HG02943 (cell line): ENCODE data around the gene IGFN1.

Experiments used
- ATAC-seq: cut with Tn5 transposase; IDR thresholded peaks from one replicate; pipeline ENCODE4 v1.9.1; 2021; ENCODE audit warnings: mild to moderate bottlenecking, low read depth, moderate library complexity; ENCODE audit not compliant: unreplicated experiment

Gene IGFN1

DNA sequence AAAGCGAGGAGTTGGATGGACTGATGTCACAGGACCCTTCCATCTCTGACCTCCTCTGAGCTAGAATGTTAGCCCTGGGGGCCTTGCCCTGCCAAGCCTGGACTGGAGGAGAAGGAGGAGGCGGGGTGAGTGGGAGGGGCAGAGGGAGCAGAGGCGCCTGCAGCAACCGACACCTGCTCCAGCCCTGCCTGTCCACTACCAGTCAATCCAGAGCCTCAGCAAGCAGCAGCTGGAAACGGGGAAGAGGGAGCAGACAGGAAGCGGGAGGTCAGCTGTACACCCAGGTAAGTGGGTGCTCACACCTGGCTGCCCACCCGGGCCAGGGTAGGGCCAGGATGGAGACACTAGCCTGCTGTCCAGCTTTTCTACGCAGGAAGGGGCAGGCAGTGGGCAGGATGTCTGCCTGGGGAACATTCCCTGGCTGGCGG, at the start of gene IGFN1:
TSS of gene IGFN1 (plus strand) at position 201 of the 428 bp plus-strand sequence. CDS start 2,470 bp downstream, outside the sequence.
- ATAC-seq = no peak

DNA sequence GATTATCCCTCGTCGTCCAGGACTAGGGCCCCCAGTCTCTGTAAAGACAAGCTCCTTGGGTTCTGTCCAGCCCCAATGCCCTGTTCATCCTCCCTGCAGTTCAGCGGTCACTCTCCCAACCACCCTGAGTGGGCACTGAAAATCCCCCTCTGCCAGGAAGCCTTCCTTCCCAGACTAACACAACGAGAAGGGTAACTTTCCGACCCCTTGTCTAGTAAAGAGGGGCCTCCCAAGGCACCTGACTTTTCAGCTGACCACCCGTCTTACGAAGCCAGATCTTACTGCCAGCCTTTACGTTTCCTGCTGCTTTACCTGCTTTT, 49.7 kb upstream of the IGFN1 start:
- no peak for ATAC-seq

DNA sequence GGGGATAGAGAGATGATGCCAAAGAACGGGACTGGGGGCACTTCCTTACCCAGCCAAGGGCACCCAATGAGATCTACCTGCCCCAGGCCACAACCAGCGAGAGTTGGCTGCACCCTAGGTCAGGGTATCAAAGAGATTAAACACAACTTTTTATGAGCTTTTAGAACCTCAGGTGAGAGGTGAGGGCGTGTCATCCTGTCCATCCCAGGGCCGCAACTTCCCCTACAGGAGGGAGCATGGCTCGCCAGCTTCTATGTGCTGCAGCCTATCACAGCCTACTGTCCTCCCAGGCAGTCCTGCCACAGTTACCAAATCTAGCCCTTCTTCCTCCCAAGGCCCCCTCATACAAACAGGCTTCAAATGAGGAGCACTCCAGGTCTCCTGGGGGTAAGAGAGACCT, 49.2 kb upstream of the IGFN1 start:
- ATAC-seq = no peak

DNA sequence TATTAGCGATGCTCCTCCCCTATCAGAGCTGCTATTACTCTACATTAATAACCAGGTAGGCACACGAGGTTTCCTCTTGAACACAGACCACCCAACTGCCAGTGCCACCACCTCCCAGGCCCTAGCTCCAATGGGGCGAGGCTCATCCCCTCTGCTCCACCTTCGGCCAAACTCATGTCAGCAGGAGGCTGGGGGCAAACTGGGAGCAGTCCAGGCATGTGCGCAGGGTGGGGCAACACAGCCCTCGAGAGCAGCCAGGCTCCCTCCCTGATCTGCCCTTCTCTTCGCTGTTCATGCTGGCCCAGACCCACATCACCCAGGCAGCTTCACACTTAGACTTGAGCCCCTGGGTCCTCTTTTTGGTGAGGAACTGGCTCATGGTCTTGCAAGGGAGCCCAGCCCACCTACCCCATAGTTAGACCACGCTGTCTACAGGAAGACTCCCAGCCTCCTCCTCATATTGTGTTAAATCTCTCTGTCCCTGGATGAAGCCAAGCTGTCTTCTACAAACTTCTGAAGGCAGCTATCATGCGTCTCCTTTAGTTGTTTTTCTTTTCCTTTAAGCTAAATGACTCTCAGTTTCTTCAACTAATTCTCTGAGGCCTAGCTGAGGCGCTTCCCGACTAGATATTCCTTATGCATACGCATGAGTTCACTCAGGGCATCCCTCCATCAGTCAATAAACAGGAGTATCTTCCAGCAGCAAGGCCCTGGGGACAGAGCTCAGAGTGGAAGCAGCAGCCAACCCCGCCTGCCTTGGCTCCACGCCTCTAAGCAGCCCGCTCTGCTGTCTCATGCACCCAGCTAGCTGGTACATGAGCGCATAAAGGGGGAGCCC, 48.4 kb upstream of the IGFN1 start:
- no peak for ATAC-seq

DNA sequence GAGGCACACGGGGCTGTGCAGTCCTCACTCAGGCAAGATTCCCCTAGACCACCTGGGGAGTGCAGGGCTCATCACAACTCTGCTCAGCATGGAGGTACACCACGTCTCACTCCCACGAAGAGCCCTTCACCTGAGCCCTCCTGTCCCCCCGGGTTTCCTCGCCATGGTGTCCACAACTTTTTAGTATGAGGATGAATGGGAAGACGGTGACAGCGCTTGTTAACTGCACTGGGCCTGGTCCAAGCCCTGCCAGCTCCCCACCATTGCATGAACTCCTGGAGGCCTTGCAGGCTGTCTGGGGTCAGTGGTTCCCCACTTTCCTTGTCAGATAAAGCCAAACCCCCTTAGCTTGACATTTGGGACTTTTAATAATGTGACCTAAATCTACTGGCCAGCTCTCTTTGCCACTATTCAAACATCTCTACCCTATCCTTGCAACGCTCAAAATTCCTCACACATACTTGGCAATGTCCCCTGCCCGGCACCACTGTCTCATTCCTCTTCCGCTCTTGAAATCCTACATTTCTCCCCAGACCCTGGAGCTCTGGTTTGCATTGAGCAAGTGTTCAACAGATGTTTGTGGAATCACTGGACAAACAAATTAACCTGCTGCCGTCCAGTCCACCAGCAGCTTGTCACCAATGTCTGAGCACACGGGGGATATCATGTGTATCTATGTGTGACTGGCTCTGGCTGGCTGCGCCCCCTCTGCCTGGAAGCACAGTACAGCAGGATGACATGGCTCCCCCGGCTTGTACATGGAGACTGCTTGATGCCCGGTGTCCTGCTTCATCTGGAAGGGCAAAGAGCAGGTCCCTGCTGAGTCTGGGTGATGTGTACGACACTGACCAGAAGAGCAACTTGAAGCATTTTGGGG, 47.5 kb upstream of the IGFN1 start:
- ATAC-seq = no peak

DNA sequence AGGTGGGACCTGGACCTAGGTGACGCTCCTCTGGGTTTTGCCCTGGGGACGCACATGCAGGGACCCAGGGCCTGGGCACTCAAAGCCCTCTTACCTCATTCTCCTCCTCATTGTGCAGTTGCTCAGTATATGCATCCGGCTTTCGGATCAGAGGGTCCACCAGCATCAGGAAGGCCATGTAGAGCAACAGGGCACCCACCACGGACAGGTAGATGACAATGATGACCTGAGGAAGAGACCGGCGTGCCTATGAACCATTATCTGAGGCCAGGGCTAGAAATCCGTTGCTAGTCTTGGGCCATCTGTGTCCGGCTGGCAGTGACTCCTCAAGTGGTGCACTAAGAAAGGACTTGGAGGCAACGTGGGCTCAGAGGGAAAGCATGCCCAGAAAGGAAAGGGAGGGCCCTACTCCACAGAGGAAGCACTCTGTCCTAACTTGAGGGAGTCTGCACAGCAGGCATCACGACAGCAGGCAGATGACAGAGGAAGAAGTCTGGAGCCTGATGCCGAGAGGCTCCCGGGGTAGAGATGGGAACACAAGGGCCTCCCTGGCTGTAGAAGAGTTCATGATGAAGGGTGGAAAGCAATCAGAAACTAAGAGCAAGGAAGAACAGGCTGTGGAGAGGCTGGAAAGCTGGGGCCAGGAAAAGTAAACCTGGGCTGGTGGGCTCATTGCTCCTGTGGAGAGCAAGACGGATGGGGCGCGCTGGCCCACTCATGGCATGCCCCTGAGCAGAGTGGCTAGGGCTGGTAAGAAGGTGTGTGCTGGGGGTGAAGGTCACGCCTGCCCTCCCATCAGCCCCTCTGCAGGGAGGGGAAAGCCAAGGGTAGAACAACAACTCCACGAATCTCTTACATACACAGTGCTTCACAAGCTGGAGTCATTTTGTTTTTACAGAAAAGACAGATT, 46.6 kb upstream of the IGFN1 start:
- no peak for ATAC-seq

DNA sequence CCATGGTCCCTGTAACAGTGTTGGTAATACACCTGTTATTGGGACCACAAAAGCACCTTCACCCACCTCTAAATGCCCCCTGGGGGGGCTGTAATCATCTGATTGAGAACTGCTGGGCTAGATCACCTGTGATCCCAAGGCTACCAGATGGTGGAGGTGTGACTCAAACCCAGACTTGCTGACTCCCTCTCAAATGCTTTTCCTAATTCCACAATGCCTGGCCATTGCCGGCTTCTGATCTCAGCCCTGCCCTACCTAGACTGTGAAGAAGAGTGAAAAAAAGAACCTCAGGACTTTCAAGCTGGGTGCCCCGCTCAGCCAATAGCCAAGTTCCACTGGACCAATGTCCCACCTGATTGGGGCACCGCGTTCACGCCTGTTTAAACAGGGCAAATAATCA, 45.9 kb upstream of the IGFN1 start:
- no peak for ATAC-seq

DNA sequence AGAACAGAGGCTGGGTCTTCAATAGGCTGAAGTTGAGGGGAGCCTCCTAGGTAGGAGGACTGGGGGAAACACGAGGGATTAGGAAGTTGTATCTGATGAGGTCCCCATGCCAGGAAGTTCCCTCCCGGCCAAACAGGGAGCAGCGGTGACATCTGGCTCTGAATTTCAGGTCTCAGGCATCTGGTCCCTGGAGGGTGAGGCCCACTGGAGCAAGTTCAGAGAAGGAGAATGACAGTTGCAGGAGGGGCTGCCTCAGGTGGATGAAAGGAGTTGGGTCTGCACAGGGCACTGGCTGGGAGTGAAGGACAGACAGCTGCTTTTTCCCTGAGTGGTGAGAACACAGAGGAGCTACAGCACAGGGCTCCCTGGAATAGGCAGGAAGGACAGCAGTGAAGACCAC, 45.5 kb upstream of the IGFN1 start:
- ATAC-seq = no peak

DNA sequence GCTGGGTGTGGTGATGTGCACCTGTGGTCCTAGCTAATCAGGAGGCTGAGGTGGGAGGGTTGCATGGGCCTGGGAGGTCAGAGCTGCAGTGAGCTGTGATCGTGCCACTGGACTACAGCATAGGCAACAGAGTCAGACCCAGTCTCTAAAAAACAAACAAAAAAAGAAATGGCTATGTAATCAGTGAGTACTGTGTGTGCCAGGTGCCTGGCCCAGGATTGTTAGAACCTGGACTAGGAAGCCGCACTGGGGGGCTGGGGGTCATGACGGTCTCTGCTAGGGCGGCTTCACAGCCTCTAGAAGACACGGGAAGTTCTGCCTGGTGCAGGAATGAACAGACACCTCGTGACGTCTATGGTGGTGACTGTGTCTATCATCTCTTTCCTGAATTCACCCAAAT, 44.8 kb upstream of the IGFN1 start:
- no peak for ATAC-seq

DNA sequence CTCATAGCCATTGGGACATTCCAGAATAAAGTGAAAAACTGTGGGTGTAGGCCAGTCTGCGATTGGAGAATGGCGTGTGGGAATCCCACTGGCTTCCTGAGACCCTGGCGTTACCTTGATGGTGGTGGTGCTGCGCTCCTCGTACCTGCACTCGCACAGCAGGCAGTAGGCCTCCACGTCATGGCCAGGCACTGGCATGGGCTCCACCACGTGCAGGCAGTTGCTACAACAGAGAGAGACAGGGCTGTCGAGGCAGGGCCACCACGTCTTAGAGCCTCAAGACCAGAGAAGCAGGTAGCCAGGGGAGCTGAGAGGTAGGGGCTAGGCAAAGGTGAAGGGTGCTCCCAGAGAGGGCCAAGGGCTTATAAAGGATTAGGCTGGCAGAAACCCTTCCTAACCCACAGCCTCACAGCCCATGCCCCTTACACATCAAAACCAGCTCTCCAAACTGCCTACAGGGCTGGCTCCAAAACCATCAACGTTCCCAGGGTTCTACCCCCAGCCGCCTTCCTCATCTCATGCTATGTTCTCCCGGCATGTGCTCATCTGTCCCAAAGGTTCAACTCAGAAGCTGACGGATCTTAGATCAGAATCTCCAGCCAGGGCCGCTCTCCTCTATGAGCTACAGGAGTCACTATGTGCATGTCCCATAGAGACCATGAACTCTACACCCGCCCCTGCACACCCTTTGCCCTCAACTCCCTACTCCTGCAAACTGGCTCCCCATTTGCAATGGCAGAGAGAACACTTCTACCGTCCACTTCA, 43.8 kb upstream of the IGFN1 start:
- no peak for ATAC-seq

DNA sequence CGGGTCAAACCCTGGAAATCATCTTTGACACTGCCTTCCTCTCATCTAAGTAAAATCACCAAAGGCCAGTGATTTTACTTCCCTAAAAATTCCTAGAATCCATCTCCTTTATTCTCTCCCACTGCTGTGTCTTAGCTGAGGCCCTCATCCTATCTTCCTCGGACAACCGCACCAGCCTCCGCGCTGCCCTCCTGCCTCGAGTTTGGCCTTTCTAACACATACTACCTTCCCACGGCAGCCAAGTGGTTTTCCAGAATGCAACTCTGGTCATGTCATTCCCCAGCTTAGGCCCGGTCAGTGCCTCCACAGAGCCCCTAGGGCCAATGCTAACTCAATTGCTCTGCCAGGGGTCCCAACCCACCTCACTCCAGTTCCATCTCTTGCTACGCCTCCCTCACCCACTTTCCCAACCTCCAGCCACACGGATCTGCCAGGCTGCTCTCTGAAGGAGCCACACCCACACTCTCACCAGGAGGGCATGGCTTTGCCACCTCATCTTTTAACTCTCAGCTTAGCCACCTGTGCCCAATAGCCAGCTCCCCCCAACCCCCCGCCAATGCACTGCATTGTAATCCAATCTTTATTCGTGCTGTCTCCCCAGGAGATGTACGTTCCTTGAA, 43.1 kb upstream of the IGFN1 start:
- ATAC-seq = no peak

DNA sequence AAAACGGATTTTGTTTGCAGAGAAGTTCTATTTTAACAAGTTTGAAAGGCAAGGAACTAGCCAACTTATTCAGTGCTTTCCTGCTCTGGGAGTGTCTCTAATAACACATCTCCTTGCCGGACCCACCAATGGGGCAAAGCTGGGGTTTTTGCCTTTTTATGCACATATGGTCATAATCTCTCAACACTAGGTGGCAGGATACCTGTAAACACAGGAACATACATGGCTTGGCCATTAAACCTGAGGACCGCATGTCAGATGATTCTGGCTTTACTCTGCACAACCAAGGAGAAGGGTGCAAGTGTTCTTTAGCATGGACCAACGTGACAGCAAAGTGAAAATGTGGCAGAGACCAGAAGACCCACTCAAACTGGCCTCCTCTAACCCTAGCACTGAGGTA, 41.2 kb upstream of the IGFN1 start:
- ATAC-seq = no peak

DNA sequence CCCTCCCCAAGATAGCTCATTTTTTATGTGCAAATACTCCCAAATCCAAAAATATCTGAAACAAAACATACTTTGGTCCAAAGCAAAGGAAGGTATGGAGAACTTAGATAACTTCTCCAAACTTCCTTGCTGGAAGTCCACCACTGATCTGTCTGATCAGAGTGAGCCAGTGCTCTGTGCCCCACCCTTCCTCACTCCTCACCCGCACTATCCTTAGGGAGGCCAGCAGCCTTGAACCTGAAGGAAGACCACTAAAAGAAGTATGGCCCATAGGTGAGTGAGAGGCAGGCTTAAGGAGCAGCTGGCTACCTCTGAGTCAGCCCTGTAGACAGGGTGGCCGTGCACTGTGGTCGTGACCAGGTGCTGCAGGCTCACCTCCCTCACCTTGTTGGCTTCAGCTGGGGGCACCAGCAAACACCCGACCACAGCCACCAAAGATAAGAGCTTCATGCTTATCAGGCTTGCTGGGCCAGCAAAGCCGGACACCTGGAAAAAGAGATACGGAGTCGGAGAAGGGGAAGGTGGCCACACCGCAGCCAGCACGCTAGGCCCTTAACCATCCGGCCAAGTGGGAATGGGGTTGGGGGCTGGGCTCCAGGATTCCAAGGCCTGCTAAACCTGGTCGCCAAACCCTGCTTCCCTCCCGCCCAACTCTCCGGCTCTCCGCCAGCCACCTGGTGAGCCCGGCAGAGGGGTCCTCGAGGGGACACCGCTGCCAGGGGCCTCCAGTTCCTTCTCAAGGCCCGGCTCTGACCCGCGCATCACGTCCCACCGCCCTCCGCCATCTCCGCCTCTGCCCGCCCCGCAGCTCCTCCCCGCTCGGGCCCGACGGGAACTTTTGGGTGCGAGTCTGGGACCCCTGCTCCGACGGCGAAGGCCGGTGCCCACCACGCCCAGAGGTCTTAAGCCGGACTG, 36.9 kb upstream of the IGFN1 start:
- peak; percentile 69 for ATAC-seq

DNA sequence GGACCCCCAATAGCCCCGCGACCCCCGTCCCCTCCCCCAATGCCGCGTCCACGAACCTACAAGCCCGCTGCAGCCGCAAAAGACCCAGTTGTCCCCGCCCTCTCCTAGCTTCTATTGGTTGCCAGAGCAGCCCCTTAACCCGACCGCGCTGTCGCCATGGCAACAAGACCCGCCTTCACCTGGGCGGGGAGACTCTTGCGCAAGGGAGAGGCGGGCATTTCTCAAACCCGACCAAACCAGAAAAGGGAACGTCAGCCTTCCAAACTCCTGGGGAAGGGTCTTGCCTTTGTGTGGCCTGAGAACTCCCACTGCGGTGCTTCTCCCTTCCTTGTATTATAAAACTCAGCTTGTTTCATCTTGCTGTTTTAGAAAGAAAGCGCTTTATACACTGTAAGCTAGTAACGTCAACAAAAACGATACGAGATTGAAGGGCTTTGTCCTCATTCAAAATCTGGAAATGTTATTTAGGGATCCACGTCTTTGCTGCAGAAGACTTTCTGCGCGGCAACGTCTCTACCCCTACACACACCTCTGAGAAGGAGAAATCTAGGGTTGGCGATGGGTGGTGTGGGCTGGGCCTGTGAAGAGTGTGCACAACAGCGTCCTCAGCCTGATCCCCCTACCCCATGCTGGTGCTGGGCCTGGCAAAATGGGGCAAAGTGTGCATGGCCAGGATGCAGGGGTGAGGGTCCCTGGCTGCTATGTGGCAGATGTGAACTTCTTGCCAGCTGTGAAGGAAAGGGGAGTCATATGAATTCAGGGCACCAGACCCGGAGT, 36.0 kb upstream of the IGFN1 start, which contains the start of gene TMEM9:
TSS of gene TMEM9 (minus strand) at position 86 of the 777 bp plus-strand sequence. CDS start 551 bp downstream, outside the sequence.
- ATAC-seq = peak; percentile 97

DNA sequence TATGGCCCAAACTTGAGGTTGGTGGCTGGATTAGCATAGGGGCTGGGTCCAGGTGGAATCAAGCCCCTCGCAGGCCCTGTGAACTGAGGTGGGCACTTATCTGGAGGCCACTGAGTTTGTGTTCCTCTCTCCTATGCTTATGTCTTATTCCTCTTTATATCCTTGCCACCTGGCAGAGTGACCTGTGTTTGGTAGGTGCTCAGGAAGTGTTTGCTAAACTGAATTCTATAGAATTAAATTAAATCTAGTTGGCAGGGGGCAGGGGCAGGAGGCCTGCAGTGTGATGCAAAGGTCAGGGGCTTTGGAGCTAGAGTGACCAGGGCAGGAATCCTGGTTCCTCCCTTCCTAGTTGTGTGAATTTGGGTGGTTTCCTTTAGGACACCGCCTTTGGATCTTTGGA, 35.3 kb upstream of the IGFN1 start:
- ATAC-seq = no peak

DNA sequence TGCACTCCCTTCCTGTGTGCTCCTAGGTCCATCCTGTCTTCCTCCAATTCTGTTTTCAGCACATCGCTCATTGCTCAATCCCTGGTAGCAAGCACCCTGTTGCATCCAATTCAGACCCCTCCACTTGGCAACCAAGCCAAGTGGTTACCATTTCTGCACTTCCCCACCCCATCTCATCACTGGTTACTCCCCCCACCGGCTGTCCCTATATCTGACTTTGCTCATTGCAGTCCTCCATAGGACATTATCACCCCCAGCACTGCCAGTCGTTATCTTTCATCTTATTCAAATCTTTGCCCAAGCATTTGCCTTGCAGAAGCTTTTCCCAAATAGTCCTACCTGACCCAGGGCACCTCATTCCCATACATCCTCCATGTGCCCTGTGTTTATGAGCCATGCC, 34.3 kb upstream of the IGFN1 start:
- no peak for ATAC-seq

DNA sequence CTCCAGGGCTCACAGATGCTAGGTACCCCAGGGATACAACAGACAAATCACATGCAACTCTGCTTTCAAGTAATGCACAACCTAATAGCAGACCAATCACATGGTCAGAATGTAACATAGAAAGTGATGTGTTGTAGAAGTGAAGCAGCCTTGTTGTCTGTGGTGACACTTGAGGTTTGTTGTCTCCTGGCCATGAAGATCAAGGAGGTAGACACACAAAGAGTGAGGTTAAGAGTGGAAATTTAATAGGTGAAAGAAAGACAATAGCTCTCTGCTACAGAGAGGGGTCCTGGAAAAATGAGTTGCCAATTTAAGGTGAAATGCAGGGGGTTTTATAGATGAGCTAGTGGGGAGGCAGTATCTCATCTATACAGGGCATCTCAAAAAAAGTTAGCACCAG, 33.8 kb upstream of the IGFN1 start:
- ATAC-seq = no peak

DNA sequence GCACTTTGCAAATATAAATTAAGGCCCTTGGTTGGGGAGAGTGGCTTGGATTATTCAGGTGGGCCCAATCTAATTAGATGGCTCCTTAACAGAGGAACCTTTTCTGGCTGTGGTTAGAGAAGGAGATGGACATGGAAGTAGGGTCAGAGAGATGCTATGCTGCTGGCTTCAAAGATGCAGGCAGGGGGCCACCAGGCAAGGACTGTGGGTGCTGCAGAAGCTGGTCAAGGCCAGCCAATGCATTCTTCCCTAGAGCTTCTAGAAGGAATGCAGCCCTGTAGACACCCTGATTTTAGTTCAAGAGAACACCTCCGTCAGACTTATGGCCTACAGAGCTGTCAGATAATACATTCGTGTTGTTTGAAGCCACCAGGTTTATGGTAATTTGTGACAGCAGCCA, 32.7 kb upstream of the IGFN1 start:
- ATAC-seq = no peak
